Smooth muscle cell of the brain vasculature (primary cell): Measurements from ENCODE around the gene RTN1.
"Not testable (repeated sequence)": the region's sequence is repeated elsewhere in the genome, so short reads cannot be mapped to it uniquely, and the experiment has no call there.

Experiments
- DNase-seq: peaks from one replicate; pipeline ENCODE4 v3.0.0-alpha.2; 2012; ENCODE audit warnings: low read depth, low spot score

RTN1 gene

DNA sequence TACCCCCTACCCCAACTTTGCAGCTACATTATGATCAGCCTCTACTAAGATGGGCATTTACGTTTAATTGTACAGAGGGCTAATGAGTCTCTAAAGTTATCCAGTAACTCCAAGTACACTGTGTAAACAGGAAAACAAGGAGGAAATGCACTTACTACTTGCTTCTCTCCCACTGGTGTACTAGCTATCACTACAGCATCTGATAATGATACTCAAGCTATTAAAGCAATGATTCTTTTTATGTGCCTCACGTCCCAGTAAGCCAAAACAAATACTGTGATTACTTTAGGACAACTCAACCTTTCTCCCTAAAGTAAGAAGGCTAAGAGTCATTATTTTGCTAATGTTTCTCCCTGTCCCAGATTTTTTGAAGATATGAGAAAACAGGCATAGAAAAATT is 165.3 kb downstream of the RTN1 start:
- no peak for DNase-seq

GRCh38 chr14:59704054-59704645 is 166.4 kb downstream of the RTN1 start:
- no peak for DNase-seq

DNA sequence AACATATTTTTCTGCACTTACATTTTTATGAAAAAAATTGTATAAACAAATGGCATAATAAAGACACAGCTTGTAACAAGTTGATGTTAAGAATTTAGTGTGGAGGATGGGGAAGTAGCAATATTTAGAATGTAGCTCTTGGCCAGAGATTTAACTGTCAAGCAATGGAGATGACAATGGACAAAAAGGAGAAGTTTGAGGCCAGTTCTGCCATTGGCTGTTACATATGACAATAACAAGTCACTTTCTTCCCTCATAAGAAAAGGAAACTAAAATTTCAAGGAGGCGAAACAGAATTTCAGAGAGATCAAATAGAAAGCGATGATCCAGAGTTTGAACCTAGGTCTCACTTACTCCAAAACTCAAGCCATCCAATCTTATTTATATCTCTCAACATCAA is 171.1 kb downstream of the RTN1 start:
- no peak for DNase-seq

DNA sequence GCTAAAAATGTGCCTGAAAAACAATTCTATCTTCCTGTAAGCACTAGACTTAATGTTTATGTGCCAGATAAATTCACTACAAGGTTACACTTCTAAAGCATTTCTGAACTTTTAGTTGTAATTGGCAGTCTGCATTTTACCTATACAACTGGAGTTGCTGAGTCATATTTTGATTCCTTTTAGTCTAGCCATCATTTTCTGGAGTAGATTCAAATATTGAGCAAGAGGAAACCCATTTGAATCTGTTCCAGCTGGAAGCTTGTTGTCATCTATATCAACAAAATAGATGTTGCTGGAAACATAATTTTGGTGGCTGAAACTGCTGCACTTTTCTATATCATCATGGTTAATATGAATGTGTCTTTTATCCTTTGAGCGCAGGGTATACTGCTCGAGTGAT is 171.8 kb downstream of the RTN1 start:
- no peak for DNase-seq

- DNase-seq, result no peak
These were observed 175.4 kb downstream of the RTN1 start for GRCh38 chr14:59695198-59695597.

- no peak for DNase-seq
These were observed 179.3 kb downstream of the RTN1 start for GRCh38 chr14:59691266-59691665.

GRCh38 chr14:59690426-59690825 is 180.2 kb downstream of the RTN1 start:
- DNase-seq, result no peak

DNA sequence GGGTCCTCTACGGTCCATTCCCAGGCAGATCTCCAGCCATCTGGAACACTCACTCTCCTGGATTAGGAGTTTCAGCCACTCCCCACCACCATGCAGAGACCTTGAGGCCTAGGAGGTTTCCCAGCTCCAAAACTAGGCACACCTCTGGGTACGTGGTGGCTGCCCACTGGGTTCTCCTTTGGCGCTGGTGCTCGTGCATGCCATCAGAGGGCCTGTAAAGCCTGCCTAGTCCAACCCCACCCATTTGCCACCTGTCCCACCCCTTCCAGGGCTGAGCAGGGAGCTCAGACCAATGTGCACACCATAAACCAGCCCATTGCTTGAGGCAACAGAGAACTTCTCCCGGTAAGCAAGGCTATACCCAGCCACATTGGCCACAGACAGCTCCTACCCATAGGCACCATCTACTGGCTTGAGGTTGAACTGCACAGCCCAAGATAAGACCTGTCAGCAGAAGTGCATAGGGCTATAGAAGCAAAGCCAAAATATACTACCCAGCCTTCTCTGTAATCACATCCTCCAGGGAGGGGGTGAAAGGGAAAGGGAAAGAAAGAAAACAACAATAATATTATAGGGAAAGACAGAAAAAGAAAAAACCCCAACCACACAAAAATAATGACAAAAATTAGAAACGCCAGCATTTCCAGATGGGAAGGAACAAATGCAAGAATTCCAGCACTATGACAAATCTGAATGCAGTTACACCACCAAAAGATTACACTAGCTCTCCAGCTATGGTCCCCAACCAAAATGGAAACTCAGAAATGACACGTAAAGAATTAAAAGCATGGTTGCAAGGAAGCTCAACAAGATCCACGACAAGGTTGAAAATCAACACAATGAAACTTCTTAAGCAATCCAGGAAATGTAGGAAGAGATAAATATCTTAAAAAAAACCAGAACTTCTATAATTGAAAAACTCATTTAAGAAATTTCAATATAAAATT is 182.1 kb downstream of the RTN1 start:
- no peak for DNase-seq

GRCh38 chr14:59687663-59688062 is 182.9 kb downstream of the RTN1 start:
- no peak for DNase-seq

GRCh38 chr14:59679872-59680271 is 190.7 kb downstream of the RTN1 start:
- DNase-seq, result no peak

GRCh38 chr14:59678352-59678751 is 192.2 kb downstream of the RTN1 start:
- no peak for DNase-seq

DNA sequence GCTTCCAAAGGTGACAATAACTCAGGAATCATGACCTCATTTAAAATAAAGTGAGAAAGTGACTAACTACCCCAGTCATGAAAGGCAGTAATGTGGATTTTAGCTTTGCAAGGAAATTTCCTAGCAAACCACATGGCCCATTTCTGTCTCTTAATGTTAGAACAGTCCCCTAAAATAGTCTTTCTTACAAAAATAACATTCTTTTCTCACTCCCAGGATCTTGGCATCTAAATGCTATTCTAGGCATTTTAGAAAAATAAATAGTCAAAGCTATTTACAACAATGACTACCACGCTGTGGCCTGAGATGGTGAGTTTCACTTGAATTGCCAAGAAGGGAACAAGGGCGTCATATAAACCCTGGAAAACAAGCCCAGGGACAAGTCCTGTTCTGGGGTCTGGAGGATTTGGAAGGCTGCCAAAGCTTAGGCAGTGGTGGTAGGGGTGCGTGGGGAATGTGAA is 192.8 kb downstream of the RTN1 start:
- no peak for DNase-seq

DNA sequence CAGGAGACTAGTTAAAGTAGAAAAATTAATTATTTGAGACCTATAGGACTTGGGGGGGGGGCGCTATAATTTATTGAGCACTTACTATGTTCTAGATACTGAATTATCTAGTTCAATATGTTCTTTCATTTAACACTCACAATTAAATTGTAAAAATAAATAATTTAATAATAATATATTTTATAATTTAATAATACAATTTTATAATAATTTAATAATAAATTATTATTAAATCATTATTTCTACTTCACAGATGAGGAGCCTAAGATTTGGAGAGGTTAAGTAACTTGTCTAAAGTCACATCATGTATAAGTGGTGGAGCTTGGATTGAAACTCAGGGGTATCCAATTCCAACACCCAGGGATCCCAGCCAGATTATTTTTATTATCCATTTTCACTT is 195.2 kb downstream of the RTN1 start:
- DNase-seq, result no peak

GRCh38 chr14:59664741-59665140 is 205.8 kb downstream of the RTN1 start:
- DNase-seq, result no peak

DNA sequence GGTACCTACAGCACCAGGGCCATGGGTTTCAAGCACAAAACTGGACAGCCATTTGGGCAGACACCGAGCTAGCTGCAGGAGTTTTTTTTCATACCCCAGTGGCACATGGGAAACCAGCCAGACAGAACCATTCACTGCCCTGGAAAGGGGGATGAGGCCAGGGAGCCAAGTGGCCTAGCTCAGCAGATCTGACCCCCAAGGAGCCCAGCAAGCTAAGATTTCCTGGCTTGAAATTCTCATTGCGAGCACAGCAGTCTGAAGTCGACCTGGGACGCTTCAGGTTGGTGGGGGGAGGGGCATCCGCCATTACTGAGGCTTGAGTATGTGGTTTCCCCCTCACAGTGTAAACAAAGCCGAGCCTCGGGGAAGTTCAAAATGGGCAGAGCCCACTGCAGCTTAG is 212.8 kb downstream of the RTN1 start:
- DNase-seq, result no peak

DNA sequence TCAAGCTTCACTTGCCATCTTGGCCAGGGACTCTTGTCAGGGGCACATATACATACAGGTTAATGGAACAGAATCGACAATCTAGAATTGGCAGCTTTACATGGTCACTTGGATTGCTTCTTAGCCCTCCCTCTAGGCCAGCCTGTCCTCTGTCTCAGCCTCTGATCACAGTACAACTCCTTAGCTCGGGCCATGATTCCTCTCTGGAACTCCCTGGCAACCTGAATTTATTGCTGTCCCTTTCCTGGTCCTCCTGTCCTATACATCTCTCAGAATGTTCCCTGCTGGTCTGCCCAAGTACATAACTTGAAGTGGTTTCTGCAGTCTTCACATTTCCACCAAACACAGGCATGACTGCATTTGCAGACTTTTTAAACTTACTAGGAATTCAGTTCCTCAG is 214.1 kb downstream of the RTN1 start:
- DNase-seq, result no peak

GRCh38 chr14:59654131-59654530 is 216.4 kb downstream of the RTN1 start:
- not testable (repeated sequence) for DNase-seq

GRCh38 chr14:59646832-59647231 is 223.7 kb downstream of the RTN1 start:
- DNase-seq, result not testable (repeated sequence)

DNA sequence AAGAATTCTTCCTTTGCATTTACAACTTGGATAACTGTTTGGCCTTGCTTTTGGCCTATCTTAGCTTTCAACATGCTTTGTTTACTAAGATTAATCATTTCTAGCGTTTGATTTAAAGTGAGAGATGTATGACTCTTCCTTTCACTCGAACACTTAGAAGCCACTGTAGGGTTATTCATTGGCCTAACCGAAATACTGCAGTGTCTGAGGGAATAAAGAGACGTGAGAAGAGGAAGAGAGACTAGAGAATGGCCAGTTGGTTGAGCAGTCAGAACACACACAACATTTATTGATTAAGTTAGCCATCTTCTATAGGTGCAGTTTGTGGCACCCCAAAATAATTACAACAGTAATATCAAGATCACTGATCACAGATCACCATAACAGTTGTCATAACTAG is 231.7 kb downstream of the RTN1 start:
- no peak for DNase-seq

- DNase-seq, result no peak
These were observed 236.0 kb downstream of the RTN1 start for GRCh38 chr14:59634617-59635016.

GRCh38 chr14:59633486-59633885 is 237.1 kb downstream of the RTN1 start:
- no peak for DNase-seq

DNA sequence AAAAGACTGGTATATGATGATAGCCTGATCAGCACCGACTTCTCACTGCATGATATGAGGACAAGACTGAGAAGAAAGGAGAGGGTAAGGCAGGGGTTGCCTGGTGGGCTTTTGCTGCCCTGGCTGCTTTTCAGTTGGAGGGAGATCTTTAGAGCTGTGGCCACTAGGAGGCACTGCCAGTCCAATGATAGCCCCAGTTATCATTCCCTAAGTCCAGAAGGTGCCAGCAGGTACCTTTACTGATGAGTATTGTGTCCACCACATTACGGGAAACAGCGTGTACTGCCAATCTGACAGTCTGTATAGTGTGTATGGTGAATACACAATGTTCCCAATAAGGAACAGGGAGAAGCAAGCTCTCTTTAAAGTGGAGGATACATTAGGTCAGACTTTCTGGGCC is 238.2 kb downstream of the RTN1 start:
- peak; percentile 1 for DNase-seq

- DNase-seq, result no peak
These were observed 239.3 kb downstream of the RTN1 start for GRCh38 chr14:59631237-59631636.
